NOMO-1 (cell line): ENCODE results near the gene DEXI.

ENCODE experiments used
- DNase-seq, 2 experiments: peaks; one replicate each; lab custom pipeline; 2025; ENCODE audit not compliant: unreplicated experiment in 2 of 2; lab: John Stamatoyannopoulos, UW

DEXI gene

DNA sequence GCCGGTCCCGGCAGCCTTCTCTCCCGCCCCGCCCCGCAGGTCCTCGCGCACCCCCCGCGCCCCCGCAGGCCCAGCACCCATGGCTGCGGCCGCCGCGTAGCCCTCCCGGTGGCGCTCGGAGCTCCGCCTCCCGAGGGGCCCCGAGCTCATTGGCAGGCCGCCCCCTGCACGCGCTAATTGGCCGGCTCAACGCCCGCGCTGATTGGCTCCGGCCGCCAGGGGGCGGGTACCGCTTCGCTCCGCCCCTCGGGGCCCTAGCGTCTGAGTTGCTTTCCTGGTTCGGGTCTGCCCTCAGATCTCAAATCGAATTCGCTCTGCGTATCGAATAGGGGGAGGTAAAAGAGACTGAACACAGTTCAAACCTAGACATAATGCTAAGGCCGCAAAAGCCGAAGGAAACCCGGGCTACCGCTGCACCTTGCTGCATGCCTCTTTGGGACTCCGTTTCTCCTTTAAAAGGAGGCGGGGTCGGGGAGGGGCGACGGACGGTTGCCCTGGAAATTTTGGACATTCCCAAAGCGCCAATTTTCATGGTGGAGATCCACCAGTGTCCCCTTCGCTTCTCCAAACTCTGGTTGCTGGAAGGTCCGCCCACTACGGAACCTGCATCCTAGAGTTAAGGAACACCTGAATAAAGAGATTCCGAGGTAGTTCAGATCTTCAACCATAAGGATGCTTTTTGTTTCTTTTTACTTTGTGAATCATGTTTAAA lies at the start of gene DEXI:
DEXI (minus strand) TSS at position 117 of the 712 bp plus-strand sequence. CDS start 463 bp downstream, outside the sequence.
- peak; percentile 86 to 93 for DNase-seq

GRCh38 chr16:10990378-10990777 lies 48.1 kb upstream of the DEXI start:
- DNase-seq = no peak

DNA sequence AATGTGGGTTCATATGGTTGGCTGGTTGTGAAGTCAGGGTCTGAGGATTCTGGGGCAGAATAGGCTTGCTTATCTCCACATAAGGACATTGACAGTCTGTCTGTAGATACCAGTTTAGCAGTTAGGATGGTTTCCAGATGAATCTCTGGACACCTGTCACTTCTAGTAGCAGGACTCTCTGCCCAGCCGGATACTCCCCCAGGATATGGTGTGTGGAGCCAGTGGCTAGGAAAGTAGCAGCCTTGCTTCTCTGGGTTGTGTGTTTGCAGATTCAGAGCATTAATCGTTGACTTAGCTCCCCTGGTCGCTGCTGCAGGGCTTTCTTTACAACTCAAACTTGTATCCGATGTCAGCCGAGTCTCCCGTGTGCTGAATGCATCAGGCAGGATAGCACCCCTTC lies 47.3 kb upstream of the DEXI start:
- no peak for DNase-seq

GRCh38 chr16:10988879-10989278 lies 46.6 kb upstream of the DEXI start:
- DNase-seq = no peak

GRCh38 chr16:10988164-10988803 lies 46.0 kb upstream of the DEXI start:
- no peak for DNase-seq

GRCh38 chr16:10987361-10988163 lies 45.3 kb upstream of the DEXI start:
- no peak for DNase-seq

- DNase-seq = no peak
Measured at GRCh38 chr16:10984509-10984908, 42.2 kb upstream of the DEXI start.

DNA sequence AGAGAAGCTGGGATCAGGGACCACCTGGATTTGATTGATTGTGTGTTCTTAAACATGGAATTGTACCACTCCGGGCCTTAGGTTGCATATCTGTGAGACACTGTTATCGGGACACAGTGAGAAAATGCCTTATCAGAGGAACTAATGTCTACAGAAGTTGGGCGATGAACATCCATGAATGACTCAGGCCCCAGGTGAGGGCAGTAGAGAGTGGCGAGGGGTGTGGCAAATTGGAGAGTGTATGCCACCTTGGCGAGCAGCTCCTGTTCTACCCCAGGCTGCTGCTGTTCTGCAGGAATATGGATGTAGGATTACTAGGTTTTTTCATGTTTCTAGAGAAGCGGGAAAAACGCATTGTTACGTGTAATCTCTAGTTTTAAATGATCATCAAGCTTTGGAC lies 40.9 kb upstream of the DEXI start:
- no peak for DNase-seq

- DNase-seq = no peak
Measured at GRCh38 chr16:10982465-10983150, 40.3 kb upstream of the DEXI start.

- no peak for DNase-seq
Measured at GRCh38 chr16:10981697-10982216, 39.5 kb upstream of the DEXI start.

DNA sequence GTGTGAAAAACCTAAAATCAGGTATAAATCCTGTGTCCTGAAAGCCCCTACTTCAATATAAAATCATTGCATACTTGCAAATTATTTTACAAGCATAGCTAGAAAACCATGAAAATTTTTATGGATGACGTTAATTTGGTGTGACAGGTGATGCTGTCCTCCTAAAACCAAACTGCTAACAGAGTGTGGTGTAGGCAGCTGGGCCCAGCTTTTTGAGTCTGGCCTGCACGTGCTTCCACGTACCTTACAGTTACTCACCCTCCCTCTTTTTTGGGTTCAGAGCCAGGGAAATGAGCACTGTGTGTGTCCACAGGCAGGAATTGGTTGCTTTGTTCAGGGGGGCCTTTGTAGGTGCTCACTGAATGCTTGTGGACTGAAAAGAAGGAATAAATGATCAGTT lies 38.5 kb upstream of the DEXI start:
- no peak for DNase-seq

- DNase-seq = no peak
Measured at GRCh38 chr16:10979717-10980601, 37.7 kb upstream of the DEXI start.

GRCh38 chr16:10978871-10979446 lies 36.7 kb upstream of the DEXI start:
- no peak for DNase-seq

DNA sequence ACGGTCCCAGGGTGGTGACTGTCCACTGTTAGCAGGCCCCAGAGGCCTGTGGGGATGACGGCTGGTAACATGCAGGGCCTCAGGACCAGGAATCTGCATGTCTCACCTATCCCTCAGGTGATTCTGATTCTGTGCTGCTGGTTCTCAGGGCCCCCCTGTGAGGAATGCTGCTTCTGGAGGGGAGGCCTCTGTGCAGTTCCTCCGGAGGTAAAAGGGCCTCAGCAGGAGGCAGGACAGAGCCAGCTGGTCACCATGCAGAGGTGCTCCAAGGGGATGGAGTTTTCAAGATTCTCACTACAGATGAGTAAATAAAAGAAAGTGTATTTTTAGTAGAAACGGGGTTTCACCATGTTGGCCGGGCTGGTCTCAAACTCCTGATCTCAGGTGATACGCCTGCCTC lies 35.9 kb upstream of the DEXI start:
- no peak for DNase-seq

GRCh38 chr16:10976634-10977033 lies 34.4 kb upstream of the DEXI start:
- DNase-seq = no peak

DNA sequence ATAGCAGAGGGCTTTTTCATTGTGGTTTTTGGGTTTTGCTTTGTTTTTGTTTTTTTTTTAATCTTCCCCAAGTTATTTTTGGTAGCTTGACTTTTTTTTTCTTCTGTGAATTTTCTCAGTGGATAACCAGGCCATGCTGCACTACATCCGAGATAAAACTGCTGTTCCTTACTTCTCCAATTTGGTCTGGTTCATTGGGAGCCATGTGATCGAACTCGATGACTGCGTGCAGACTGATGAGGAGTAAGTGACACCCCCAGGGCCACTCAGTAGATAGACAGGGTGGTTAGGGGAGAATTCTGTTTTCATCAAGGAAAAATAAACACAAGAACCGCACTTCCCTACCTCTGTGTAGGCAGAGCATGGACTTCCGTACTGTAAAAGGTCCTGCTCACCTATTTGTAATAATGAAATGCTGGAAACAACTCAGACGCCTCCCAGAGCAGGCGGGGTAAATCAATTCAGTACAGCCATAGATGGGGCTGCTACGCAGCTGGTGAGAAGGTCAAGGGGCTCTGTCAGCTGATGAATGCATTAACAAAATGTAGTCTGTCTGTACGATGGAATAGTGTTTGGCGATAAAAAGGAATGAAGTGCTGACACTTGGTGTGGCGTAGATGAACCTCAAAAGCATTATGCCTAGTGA lies 30.7 kb upstream of the DEXI start:
- DNase-seq = no peak

DNA sequence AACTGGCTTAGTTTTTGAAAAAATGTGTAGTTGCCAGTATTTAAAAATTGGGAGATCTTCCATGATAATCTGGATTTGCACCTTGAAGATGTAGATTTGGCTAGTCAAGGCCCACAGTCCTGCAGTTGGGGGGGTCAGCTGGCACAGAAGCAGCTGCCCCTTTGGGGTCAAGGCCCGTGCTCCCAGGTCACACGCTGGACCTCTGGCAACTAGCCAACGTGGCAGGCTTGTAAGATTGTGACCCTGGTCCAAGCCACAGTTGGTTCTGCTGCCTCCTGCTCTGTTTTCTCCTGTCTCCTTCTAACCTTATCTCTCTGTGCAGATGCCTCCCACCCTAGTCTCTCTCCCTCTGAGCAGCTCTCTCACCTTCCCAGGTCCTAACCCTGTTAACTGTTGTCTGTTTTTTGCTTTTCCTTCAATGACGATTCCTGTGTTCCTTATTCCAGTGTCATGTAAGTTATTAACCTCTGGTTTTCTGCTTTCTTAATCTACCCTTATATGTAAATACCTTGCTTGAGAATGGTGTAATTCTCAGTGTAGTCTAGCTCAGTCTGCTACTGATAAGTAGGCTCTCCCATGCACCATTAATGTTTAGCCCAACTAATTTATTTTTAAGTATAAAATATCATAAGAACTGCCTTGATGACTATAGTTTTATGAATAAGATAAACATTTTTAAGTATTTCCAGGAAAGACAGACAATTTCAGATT lies 30.0 kb upstream of the DEXI start:
- DNase-seq = no peak

DNA sequence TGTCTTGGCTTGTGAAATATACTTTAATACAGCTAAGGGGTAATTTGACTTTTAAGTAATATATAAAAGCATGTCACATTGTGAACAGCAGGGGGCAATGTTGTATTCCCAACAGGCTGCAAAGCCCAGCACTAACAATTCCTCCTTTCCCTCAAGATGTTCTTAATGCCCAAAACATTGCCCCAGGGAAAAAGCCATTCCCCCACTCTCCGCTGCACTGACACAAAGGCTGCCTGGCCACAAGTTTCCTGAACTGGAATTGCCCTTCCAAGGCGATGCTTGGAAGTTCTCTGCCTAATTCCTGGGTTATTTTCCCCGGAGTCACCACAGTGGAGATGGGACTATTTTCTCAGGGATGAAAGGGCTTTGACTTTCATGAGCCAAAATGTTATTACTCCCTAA lies 29.3 kb upstream of the DEXI start:
- peak; percentile 23 to 41 for DNase-seq
